H1 (cell line): ENCODE measurements around the gene NBAS. TPM values are rescaled to one million over a fixed set of nuclear protein-coding genes. Genes with fewer than 3 reads are reported as not detected.

ENCODE experiments used
- CTCF ChIA-PET: fragments of 300-600 bp; sonication (Branson Sonifier 250); formaldehyde crosslinking; loops from one replicate; lab custom pipeline; 2021; ENCODE audit not compliant: partially characterized antibody; lab: Charles Lee
- POLR2A ChIA-PET: fragments of 300-600 bp; sonication (Branson Sonifier 250); formaldehyde crosslinking; loops from one replicate; lab custom pipeline; 2021; ENCODE audit warnings: inconsistent platforms; ENCODE audit not compliant: partially characterized antibody; lab: Charles Lee
- DNase-seq, 2 experiments: peaks; one replicate each; pipeline versions ENCODE4 v3.0.0 to v3.0.0-alpha.2; 2010 to 2022; ENCODE audit warnings: low spot score in 2 of 2, low read depth in 1 of 2, mixed read lengths in 1 of 2
- FAIRE-seq: peaks from 2 replicates; lab custom pipeline; 2011; peaks lifted over from hg19 to GRCh38; lab: Jason Lieb, UNC
- H2AFZ ChIP-seq: 2 replicates; pipeline ENCODE4 v1.8.1; 2012; ENCODE audit warnings: low read length, inconsistent platforms
- H2AK5ac ChIP-seq: 2 replicates; pipeline ENCODE4 v1.6.1; 2013; ENCODE audit warnings: low read depth, low read length
- H2BK120ac ChIP-seq: replicated peaks from 2 replicates; pipeline ENCODE3; 2013; ENCODE audit warnings: low read depth, low read length, inconsistent platforms
- H2BK12ac ChIP-seq: 2 replicates; pipeline ENCODE4 v1.6.1; 2013; ENCODE audit warnings: low read depth, low read length
- H2BK15ac ChIP-seq: 2 replicates; pipeline ENCODE4 v1.6.1; 2013; ENCODE audit warnings: low read length
- H2BK20ac ChIP-seq: 2 replicates; pipeline ENCODE4 v1.6.1; 2013; ENCODE audit warnings: low read length
- H2BK5ac ChIP-seq: 2 replicates; pipeline ENCODE4 v1.6.1; 2013; ENCODE audit warnings: low read depth, low read length
- H3K14ac ChIP-seq: 2 replicates; pipeline ENCODE4 v1.6.1; 2013; ENCODE audit warnings: inconsistent platforms; ENCODE audit not compliant: insufficient read length
- H3K18ac ChIP-seq: 2 replicates; pipeline ENCODE4 v1.6.1; 2013; ENCODE audit warnings: low read length; ENCODE audit errors: extremely low read depth
- H3K23ac ChIP-seq: 2 replicates; pipeline ENCODE4 v1.6.1; 2013; ENCODE audit warnings: inconsistent platforms; ENCODE audit not compliant: insufficient read length
- H3K23me2 ChIP-seq: 2 replicates; pipeline ENCODE4 v1.6.1; 2013; ENCODE audit warnings: low read depth, low read length
- H3K27ac ChIP-seq: 2 replicates; pipeline ENCODE4 v1.6.1; 2011; ENCODE audit warnings: low read depth, low read length, inconsistent platforms
- H3K27me3 ChIP-seq, 4 experiments: replicated peaks in 1 of 4; 1 replicate in 1 of 4; 2 replicates in 3 of 4; pipeline versions ENCODE4 v1.6.1 to v1.8.1; 2011 to 2013; ENCODE audit warnings: low read length in 3 of 4, mild to moderate bottlenecking in 3 of 4, inconsistent platforms in 2 of 4, mixed read lengths in 2 of 4, moderate library complexity in 1 of 4; ENCODE audit not compliant: control insufficient read depth in 3 of 4, insufficient read depth in 3 of 4; ENCODE audit errors: extremely low read depth in 1 of 4
- H3K36me3 ChIP-seq, 4 experiments: 2 replicates each; pipeline versions ENCODE4 v1.6.1 to v1.8.1; 2011 to 2013; ENCODE audit warnings: mild to moderate bottlenecking in 4 of 4, low read length in 3 of 4, moderate library complexity in 2 of 4, control low read depth in 1 of 4, inconsistent platforms in 1 of 4; ENCODE audit not compliant: insufficient read depth in 4 of 4, control insufficient read depth in 2 of 4
- H3K4ac ChIP-seq: replicated peaks from 2 replicates; pipeline ENCODE3; 2013; ENCODE audit warnings: low read length, low read depth, mixed read lengths, inconsistent platforms; ENCODE audit not compliant: insufficient read length
- H3K4me1 ChIP-seq, 4 experiments: replicated peaks in 1 of 4; 1 replicate in 1 of 4; 2 replicates in 3 of 4; pipeline versions ENCODE4 v1.6.1 to v1.8.1; 2011 to 2013; ENCODE audit warnings: low read length in 3 of 4, inconsistent platforms in 2 of 4, mixed read lengths in 1 of 4; ENCODE audit not compliant: insufficient read depth in 4 of 4, control insufficient read depth in 3 of 4
- H3K4me2 ChIP-seq, 2 experiments: 2 replicates each; pipeline versions ENCODE4 v1.6.1 to v1.8.1; 2011 to 2013; ENCODE audit warnings: low read depth in 2 of 2, low read length in 2 of 2, control low read depth in 1 of 2, inconsistent platforms in 1 of 2, mild to moderate bottlenecking in 1 of 2; ENCODE audit not compliant: insufficient read depth in 1 of 2
- H3K4me3 ChIP-seq, 4 experiments: fragments of 200-600, 300-600 bp in 1 of 4; sonication (generic), shearing (Covaris generic), sonication (Bioruptor Twin) in 1 of 4; 2 replicates each; pipeline versions ENCODE4 v1.5.1 to v1.8.1; 2011 to 2016; ENCODE audit warnings: low read length in 4 of 4, low read depth in 3 of 4, control low read depth in 2 of 4, inconsistent platforms in 2 of 4, mild to moderate bottlenecking in 2 of 4, mixed read lengths in 1 of 4, moderate library complexity in 1 of 4; ENCODE audit not compliant: insufficient read depth in 2 of 4; ENCODE audit errors: extremely low read depth in 1 of 4
- H3K56ac ChIP-seq: replicated peaks from 2 replicates; pipeline ENCODE3; 2013; ENCODE audit warnings: low read depth, mild to moderate bottlenecking, mixed read lengths, low read length, inconsistent platforms; ENCODE audit not compliant: insufficient read length
- H3K79me1 ChIP-seq: 2 replicates; pipeline ENCODE4 v1.6.1; 2013; ENCODE audit warnings: low read depth, low read length, control low read depth
- H3K79me2 ChIP-seq, 2 experiments: 2 replicates each; pipeline versions ENCODE4 v1.6.1 to v1.8.1; 2012 to 2013; ENCODE audit warnings: low read length in 2 of 2, mild to moderate bottlenecking in 2 of 2, inconsistent platforms in 1 of 2; ENCODE audit not compliant: insufficient read depth in 2 of 2, control insufficient read depth in 1 of 2
- H3K9ac ChIP-seq, 4 experiments: replicated peaks in 1 of 4; 1 replicate in 1 of 4; 2 replicates in 3 of 4; pipeline versions ENCODE4 v1.6.1 to v1.8.1; 2011 to 2013; ENCODE audit warnings: low read depth in 3 of 4, low read length in 3 of 4, control low read depth in 2 of 4, mild to moderate bottlenecking in 2 of 4, moderate library complexity in 2 of 4, inconsistent platforms in 1 of 4; ENCODE audit errors: extremely low read depth in 1 of 4
- H3K9me3 ChIP-seq, 2 experiments: 2 replicates each; pipeline versions ENCODE4 v1.6.1 to v1.8.1; 2012 to 2013; ENCODE audit warnings: mild to moderate bottlenecking in 2 of 2, moderate library complexity in 2 of 2, control low read depth in 1 of 2, inconsistent platforms in 1 of 2, low read depth in 1 of 2, low read length in 1 of 2, mixed read lengths in 1 of 2; ENCODE audit not compliant: insufficient read depth in 2 of 2
- H4K20me1 ChIP-seq, 2 experiments: replicated peaks in 1 of 2; 2 replicates each; pipeline versions ENCODE3 to v1.8.1; 2011 to 2013; ENCODE audit warnings: inconsistent platforms in 2 of 2, low read length in 2 of 2, mild to moderate bottlenecking in 1 of 2; ENCODE audit not compliant: insufficient read depth in 2 of 2, control insufficient read depth in 1 of 2
- H4K5ac ChIP-seq: 2 replicates; pipeline ENCODE4 v1.6.1; 2013; ENCODE audit warnings: low read length, low read depth, mixed read lengths, inconsistent platforms; ENCODE audit not compliant: insufficient read length
- H4K8ac ChIP-seq: 2 replicates; pipeline ENCODE4 v1.8.0; 2013; ENCODE audit warnings: mild to moderate bottlenecking, moderate library complexity, low read length, inconsistent platforms; ENCODE audit not compliant: insufficient read depth; ENCODE audit errors: extremely low read depth
- H4K91ac ChIP-seq: replicated peaks from 2 replicates; pipeline ENCODE3; 2013; ENCODE audit warnings: low read length, mixed read lengths, inconsistent platforms; ENCODE audit not compliant: insufficient read length
- BRCA1 ChIP-seq: IDR thresholded peaks from 2 replicates; pipeline ENCODE4 v1.6.1; 2012; ENCODE audit warnings: low read depth, low read length, improper control_type of control experiment
- CHD1 ChIP-seq: IDR thresholded peaks from 2 replicates; pipeline ENCODE4 v1.6.1; 2012; ENCODE audit warnings: low read depth, low read length, improper control_type of control experiment
- EGR1 ChIP-seq: IDR thresholded peaks from 2 replicates; pipeline ENCODE4 v1.6.1; 2011; ENCODE audit warnings: low read depth, low read length, borderline replicate concordance
- RNF2 ChIP-seq: fragments of 200-900, 300-1000 bp; sonication (generic); IDR thresholded peaks from 2 replicates; pipeline ENCODE4 v1.7.1; 2016; ENCODE audit warnings: borderline replicate concordance, low read depth, mild to moderate bottlenecking, antibody characterized with exemption, low read length; ENCODE audit not compliant: poor library complexity, severe bottlenecking; ENCODE audit errors: missing control alignments
- TEAD4 ChIP-seq: IDR thresholded peaks from 2 replicates; pipeline ENCODE4 v1.6.1; 2012; ENCODE audit warnings: low read depth, low read length, inconsistent platforms, mixed read lengths
- WGBS, 2 experiments: shearing (Covaris generic) in 1 of 2; methylation state at CpG; one replicate each; pipeline versions ENCODE4 v1.1.6 to v1.1.7; 2013 to 2015; ENCODE audit warnings: low lambda C conversion rate in 2 of 2, mixed read lengths in 2 of 2, inconsistent platforms in 1 of 2, low coverage in 1 of 2, missing lambda C conversion rate in 1 of 2; ENCODE audit not compliant: insufficient replicate concordance in 2 of 2, insufficient coverage in 1 of 2, insufficient read length in 1 of 2; ENCODE audit errors: extremely low coverage in 1 of 2, missing lambda C conversion rate in 1 of 2; 5-methylcytosine and 5-hydroxymethylcytosine counted together
- polyA plus RNA-seq, 7 experiments: library from polyadenylated mRNA; depleted of rRNA in 3 of 7; stranded (reverse) in 5 of 7; unstranded in 2 of 7; fragments of >200 nt in 5 of 7; fragments of 200-250 nt in 2 of 7; gene quantifications; 1 replicate in 5 of 7; 2 replicates in 1 of 7; 4 replicates in 1 of 7; pipeline versions ENCODE4 v1.2.1 to v1.2.3, GENCODE V29; 2011 to 2013; ENCODE audit warnings: missing spikeins in 2 of 7, mixed read lengths in 2 of 7
- total RNA-seq: library from RNA; stranded (reverse); fragmentation: NEBNext Ultra II Directional; extraction: Animal tissue kit (Norgen Biotek cat#: 25700); gene quantifications from 2 replicates; pipeline ENCODE4 v1.2.1, GENCODE V29; 2021

Gene NBAS
- total and polyA plus RNA-seq, 2 of the 8 experiments (the other 6 are each of a cell fraction or from before 2014, with no cell fraction given): 19.6 to 34.8 TPM

- Histone ChIP-seq H3K18ac (no peak overlapping the region), H3K4ac (no peak overlapping the region), H3K79me2 (no peaks in the 10 kb centered on the region), H2BK20ac (no peak overlapping the region), H3K4me2 (no peak overlapping the region), H2BK120ac (no peak overlapping the region), H3K9ac (no peak overlapping the region), H2AFZ (no peak overlapping the region), H3K36me3 (peaks cover 0 to 4% (median 2%) of the 10 kb centered on the region in 4 experiments; a peak in 3 of 8 replicates), H3K27me3 (no peaks in the 10 kb centered on the region), H3K4me1 (no peaks in the 10 kb centered on the region), H3K14ac (no peak overlapping the region), H2BK15ac (no peak overlapping the region), H3K4me3 (no peak overlapping the region), H3K23me2 (no peaks in the 10 kb centered on the region), H3K27ac (no peak overlapping the region), H3K9me3 (peaks cover 0 to 3% of the 10 kb centered on the region in 2 experiments; a peak in 1 of 4 replicates), H2BK12ac (no peak overlapping the region; the same call in 1 of the 2 replicates), H3K56ac (no peak overlapping the region), H3K79me1 (no peaks in the 10 kb centered on the region), H4K20me1 (no peaks in the 10 kb centered on the region), H4K8ac (no peak overlapping the region), H3K23ac (no peak overlapping the region), H4K91ac (peak overlapping the region; percentile 7), H2AK5ac (no peak overlapping the region), H2BK5ac (peak overlapping the region; percentile 66), H4K5ac (no peak overlapping the region)
- ChIA-PET CTCF (no interaction called here), POLR2A (no interaction called here)
- no peak for TF ChIP-seq EGR1
- TF ChIP-seq RNF2: no peak
- no peak for TF ChIP-seq CHD1
- TF ChIP-seq TEAD4: peak; percentile 46; the same call in 1 of the 2 replicates
- TF ChIP-seq BRCA1: no peak
- 89% methylated on average over 22 of the region's 26 CpGs; no CpG with 5 or more reads in 1 of the 2 experiments for WGBS, 2 experiments
- DNase-seq (no peak), FAIRE-seq (no peak)
These were observed 273.5 kb downstream of the NBAS start for GRCh38 chr2:15287447-15288184.
